ENCODE results near the gene KCTD2.

The KCTD2 gene

DNA sequence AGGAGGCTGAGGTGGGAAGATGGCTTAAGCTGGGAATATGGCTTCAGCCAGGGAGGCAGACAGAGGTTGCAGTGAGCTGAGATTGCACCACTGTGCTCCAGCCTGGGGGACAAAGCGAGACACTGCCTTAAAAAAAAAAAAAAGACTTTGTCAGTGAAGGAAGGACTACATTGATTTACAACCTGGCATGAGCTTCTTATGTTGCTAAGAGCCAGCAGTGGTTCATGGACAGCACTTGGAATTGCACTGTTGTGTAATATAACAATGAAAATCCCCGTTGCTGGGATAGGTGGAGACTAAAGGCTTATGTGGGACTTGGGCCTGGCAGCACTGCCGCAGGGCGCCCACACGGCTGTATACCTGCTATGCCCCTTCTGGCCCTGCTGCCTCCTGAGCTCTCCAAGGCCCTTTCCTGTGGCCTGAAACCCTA is 26.6 kb downstream of the KCTD2 start:
- no peak overlapping the region for H3K27ac ChIP-seq
- H3K4me1 ChIP-seq, result peaks cover 0 to 19% (median 15%) of the 10 kb centered on the region in 4 donors
- intact Hi-C loops (cut with DNase I; ENCODE audit: low total_unique reads), result no loop called here
- no peaks in the 10 kb centered on the region for H3K27me3 ChIP-seq
- H3K9me3 ChIP-seq, result no peaks in the 10 kb centered on the region
- H3K4me3 ChIP-seq, result no peak overlapping the region
- H3K36me3 ChIP-seq, result no peaks in the 10 kb centered on the region
- TF ChIP-seq, protein P1, sequence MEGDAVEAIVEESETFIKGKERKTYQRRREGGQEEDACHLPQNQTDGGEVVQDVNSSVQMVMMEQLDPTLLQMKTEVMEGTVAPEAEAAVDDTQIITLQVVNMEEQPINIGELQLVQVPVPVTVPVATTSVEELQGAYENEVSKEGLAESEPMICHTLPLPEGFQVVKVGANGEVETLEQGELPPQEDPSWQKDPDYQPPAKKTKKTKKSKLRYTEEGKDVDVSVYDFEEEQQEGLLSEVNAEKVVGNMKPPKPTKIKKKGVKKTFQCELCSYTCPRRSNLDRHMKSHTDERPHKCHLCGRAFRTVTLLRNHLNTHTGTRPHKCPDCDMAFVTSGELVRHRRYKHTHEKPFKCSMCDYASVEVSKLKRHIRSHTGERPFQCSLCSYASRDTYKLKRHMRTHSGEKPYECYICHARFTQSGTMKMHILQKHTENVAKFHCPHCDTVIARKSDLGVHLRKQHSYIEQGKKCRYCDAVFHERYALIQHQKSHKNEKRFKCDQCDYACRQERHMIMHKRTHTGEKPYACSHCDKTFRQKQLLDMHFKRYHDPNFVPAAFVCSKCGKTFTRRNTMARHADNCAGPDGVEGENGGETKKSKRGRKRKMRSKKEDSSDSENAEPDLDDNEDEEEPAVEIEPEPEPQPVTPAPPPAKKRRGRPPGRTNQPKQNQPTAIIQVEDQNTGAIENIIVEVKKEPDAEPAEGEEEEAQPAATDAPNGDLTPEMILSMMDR (IDR thresholded peaks at IDR 0.05), result no peak
- DNase-seq, result no peak

DNA sequence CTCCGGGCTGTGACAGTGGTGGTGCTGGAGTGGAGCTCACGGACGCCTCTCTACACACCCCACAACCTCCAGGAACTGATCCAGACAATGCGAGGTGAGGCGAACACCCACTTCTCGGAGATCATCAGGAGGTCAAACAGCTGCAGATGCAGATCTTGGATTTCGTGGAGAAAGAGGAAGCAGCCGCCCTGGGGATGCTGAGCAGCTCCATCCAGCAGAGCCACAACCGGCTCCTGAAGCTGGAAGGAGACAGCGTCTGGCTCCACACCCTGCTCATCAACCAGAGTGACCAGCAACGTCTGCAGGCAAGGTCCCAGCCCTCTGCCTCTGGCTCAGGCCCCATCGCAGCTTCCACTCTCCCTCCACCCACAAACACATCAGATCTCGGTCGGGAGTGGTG is 27.5 kb downstream of the KCTD2 start:
- peaks cover 0 to 27% (median 22%) of the 10 kb centered on the region in 4 donors for H3K4me1 ChIP-seq
- no peak overlapping the region for H3K4me3 ChIP-seq
- TF ChIP-seq, protein P1 (IDR thresholded peaks at IDR 0.05), result no peak
- no peaks in the 10 kb centered on the region for H3K27me3 ChIP-seq
- DNase-seq, result no peak
- H3K9me3 ChIP-seq, result no peaks in the 10 kb centered on the region
- H3K36me3 ChIP-seq, result no peaks in the 10 kb centered on the region
- no peak overlapping the region for H3K27ac ChIP-seq
- intact Hi-C loops (cut with DNase I; ENCODE audit: low total_unique reads), result no loop called here

DNA sequence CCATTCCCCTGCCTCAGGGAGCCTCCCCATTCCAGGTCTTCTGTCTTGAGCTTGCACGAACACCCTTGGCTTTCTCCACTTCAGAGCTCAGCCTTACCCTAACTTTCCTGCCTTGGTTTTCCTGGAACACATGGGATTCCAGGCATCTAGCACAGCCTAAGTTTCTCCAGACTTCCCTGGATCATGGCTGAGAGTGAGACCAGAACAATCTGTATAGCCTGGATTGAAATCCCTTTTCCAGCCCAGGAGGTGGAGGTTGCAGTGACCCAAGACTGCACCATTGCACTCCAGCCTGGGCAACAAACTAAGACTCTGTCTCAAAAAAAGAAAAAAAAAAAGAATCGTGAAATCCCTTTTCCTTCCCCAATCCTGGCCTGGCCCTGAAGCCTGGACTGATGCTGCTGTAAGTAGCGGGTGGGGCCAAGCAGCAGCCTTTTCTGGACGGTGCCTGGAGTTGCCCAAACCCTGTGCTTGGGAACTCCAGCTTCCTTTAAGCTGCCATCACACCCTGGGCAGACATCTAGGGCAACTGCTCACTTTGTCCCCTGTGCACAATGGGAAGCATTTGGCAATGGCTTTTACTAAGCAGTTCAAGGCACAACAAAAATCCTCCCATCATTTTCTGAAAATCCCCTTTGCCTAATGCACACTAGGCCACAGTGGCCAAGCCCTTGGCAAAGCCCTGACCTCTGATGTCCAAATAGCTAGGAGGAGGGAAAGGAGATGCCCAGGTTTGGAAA is 28.7 kb downstream of the KCTD2 start:
- DNase-seq, result no peak
- H3K9me3 ChIP-seq, result no peaks in the 10 kb centered on the region
- H3K36me3 ChIP-seq, result no peaks in the 10 kb centered on the region
- H3K4me3 ChIP-seq, result no peak overlapping the region
- H3K27me3 ChIP-seq, result no peaks in the 10 kb centered on the region
- TF ChIP-seq, protein P1 (IDR thresholded peaks at IDR 0.05), result no peak
- intact Hi-C loops (cut with DNase I; ENCODE audit: low total_unique reads), result no loop called here
- H3K4me1 ChIP-seq, result peaks cover 0 to 30% (median 24%) of the 10 kb centered on the region in 4 donors
- peak overlapping the region in 1 of 2 donors; percentile 41 for H3K27ac ChIP-seq

DNA sequence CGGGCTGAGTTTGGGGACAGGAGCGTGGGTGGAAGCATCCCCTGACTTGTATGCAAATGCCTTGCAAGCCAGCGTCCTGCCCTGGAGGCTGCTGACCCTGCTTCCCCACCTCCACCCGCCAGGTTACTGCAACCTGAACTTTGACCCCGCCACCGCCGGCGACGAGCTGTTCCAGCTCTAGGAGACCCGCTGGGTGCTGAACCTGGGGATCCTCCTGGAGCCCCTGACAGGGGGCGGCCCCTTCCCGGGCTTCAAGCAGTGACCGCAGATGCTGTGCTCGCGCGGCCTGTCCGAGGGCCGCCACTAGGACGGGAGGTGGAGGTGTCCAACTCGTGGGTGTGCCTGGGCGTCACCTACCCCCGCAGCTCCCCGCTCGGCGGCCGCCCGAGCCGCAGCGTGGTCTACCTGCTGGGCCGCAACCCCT is 30.1 kb downstream of the KCTD2 start:
- H3K27me3 ChIP-seq, result no peaks in the 10 kb centered on the region
- intact Hi-C loops (cut with DNase I; ENCODE audit: low total_unique reads), result no loop called here
- no peaks in the 10 kb centered on the region for H3K9me3 ChIP-seq
- no peak for DNase-seq
- H3K4me3 ChIP-seq, result peak overlapping the region; percentile 48 to 57
- H3K27ac ChIP-seq, result peak overlapping the region; percentile 77 to 80
- TF ChIP-seq, protein P1 (IDR thresholded peaks at IDR 0.05), result no peak
- H3K36me3 ChIP-seq, result no peaks in the 10 kb centered on the region
- H3K4me1 ChIP-seq, result peaks cover 0 to 30% (median 24%) of the 10 kb centered on the region in 4 donors

DNA sequence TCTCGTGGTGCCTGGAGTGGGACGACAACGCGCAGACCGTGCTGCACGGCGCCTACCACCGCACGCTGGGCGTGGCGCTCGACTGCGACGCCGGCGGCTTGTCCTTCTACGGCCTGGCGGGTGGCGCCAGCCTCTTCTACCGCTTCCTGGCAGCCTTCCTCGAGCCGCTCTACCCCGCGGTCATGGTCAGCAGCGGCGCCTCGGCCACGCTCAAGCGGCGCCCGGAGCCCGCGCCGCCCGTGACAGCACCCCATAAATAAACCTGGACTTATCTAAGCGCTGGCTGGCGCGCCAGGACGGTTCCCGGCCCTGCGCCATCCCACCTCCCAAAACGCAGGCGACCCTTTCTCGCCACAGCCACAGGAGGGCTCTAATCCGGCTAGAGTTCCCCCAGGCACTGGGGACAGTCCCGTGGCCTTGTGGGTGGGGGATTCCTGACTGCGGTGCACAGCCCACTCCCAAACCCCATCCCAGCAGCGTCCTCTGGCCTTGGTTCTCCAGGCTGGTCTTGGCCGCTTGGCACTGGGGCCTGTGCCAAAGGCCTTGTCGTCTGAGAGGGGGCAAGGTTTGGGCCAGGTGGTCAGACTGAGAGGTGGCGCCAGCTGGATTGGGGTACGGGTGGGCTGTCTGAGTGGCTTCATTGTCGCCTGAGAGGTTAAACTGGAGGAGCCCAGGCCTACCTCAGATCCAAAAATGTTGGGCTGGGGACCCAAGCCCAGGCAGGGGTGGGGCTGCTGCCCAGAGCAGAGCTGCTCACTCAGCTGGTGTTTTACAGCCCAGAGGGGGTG is 30.7 kb downstream of the KCTD2 start:
- Histone ChIP-seq H3K4me1 (peaks cover 0 to 30% (median 24%) of the 10 kb centered on the region in 4 donors), H3K27ac (peak overlapping the region; percentile 77 to 80), H3K36me3 (no peaks in the 10 kb centered on the region), H3K27me3 (peaks cover 0 to 2% of the 10 kb centered on the region in 2 donors), H3K4me3 (peak overlapping the region; percentile 48 to 57), H3K9me3 (no peaks in the 10 kb centered on the region)
- TF ChIP-seq, protein P1 (IDR thresholded peaks at IDR 0.05), result peak in 1 of 2 experiments; percentile 23
- intact Hi-C loops (cut with DNase I; ENCODE audit: low total_unique reads), result no loop called here
- peak; percentile 70 to 88 for DNase-seq

Data from tibial artery (tissue), 4 donors.